ENCODE data around the gene ACOT11. TPM values are rescaled to one million over a fixed set of nuclear protein-coding genes. Genes with fewer than 3 reads are reported as not detected.

ACOT11 gene
- total RNA-seq, 2 experiments from 2014 or later, result 0.50 to 0.91 TPM

DNA sequence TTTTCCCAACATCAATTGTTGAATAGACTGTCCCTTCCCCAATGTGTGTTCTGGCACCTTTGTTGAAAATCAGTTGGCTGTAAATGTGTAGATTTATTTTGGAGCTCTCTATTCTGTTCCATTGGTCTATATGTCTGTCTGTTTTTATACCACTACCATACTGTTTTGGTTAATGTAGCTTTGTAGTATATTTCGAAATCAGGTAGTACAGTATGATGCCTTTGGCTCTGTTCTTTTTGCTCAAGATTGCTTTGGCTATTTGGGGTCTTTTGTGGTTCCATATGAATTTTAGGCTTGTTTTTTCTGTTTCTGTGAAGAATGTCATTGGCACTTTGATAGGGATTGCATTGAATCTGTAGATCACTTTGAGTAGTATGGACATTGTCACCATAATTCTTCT, 8.1 kb downstream of the ACOT11 start:
- Mint-ChIP-seq H3K4me3 (no peak overlapping the region), H3K27me3 (no peaks in the 10 kb centered on the region), H3K27ac (no peak overlapping the region), H3K4me1 (ENCODE audit: low read depth) (no peaks in the 10 kb centered on the region), H3K36me3 (ENCODE audit: low read depth) (no peaks in the 10 kb centered on the region), H3K9me3 (peaks cover 3% of the 10 kb centered on the region)
- Histone ChIP-seq H3K27ac (ENCODE audit: low read depth in 1 of 2, low read length in 2 of 2) (no peak overlapping the region), H3K9me3 (ENCODE audit: control insufficient read depth in 1 of 2, insufficient read depth in 1 of 2, low read length in 2 of 2) (no peaks in the 10 kb centered on the region), H3K27me3 (ENCODE audit: control insufficient read depth in 1 of 2, insufficient read depth in 2 of 2, low read length in 2 of 2) (peaks cover 0 to 2% of the 10 kb centered on the region in 2 experiments), H3K4me3 (ENCODE audit: low read length) (no peak overlapping the region), H3K4me1 (ENCODE audit: insufficient read depth, low read length) (no peaks in the 10 kb centered on the region), H3K36me3 (ENCODE audit: insufficient read depth, low read length) (no peaks in the 10 kb centered on the region)
- POLR2A ChIA-PET, result no interaction called here
- DNase-seq (no peak), ATAC-seq (ENCODE audit: poor library complexity) (no peak)
- CTCF ChIA-PET, result no interaction called here
- TF ChIP-seq, protein P1, sequence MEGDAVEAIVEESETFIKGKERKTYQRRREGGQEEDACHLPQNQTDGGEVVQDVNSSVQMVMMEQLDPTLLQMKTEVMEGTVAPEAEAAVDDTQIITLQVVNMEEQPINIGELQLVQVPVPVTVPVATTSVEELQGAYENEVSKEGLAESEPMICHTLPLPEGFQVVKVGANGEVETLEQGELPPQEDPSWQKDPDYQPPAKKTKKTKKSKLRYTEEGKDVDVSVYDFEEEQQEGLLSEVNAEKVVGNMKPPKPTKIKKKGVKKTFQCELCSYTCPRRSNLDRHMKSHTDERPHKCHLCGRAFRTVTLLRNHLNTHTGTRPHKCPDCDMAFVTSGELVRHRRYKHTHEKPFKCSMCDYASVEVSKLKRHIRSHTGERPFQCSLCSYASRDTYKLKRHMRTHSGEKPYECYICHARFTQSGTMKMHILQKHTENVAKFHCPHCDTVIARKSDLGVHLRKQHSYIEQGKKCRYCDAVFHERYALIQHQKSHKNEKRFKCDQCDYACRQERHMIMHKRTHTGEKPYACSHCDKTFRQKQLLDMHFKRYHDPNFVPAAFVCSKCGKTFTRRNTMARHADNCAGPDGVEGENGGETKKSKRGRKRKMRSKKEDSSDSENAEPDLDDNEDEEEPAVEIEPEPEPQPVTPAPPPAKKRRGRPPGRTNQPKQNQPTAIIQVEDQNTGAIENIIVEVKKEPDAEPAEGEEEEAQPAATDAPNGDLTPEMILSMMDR (IDR thresholded peaks at IDR 0.05), result no peak
- intact Hi-C loops (cut with DNase I, micrococcal nuclease), result no loop called here

DNA sequence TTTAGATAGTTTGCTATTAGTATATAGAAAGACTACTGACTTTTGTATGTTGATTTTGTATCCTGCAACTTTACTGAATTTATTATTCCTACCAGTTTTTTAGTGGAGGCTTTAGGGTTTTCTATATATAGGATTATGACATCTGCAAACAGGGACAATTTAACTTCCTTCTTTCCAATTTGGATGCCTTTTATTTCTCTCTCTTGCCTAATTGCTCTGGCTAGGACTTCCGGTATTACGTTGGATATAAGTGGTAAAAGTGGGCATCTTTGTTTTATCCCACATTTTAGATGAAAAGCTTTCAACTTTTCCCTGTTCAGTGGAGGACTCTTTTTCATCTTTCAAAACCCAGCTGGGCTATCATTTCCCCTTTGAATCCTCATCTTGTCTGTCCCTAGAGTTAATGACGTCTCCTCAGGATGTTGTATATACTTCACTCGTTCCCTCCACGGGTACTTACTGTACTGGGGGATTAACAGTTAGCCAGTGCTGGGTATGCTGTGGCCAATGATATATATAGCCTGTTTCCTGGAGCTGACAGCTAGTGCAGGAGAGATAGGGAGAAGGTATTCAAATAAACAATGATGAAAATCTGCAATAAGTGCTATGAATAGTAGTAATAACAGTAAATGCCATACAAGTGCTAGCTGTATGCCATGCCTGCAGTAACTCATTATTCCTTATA, 9.8 kb downstream of the ACOT11 start:
- ChIA-PET POLR2A (no interaction called here), CTCF (interaction anchor here (0.6 to 0.7 kb wide), 3 partner anchors 18 to 501 kb away, joined by 3 read pairs; no protein-coding TSS in a partner anchor)
- H3K4me1 Mint-ChIP-seq (ENCODE audit: low read depth), result no peaks in the 10 kb centered on the region

DNA sequence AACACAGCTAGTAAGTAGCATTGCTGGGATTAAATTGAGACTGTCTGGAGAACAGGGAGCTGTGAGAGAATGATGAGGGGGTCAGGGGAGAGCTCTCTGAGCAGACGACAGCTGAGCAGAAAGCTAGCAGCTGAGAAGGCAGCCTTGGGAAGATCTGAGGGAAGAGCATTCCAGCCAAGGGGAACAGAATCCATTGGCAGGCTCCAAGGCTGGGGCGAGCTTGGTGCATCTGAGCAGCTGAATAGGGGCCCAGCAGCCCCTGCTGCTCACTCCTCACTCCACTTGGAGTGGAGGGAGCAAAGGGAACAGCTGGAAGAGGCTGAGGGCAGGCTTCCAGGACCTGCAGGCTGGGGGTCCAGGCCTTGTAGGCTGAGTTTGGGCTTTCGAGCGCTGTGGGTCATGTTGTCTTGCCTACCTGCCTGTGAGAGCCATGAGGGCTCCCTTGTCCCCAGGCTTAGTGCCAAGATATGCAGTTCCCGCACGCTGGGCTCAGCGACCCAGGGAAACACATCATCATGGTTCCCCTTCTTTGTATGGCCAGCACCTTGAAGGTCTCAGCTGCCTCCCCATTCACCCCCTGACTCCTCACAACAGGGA, 10.5 kb downstream of the ACOT11 start:
- Histone ChIP-seq H3K27me3 (ENCODE audit: control insufficient read depth in 1 of 2, insufficient read depth in 2 of 2, low read length in 2 of 2) (peaks cover 0 to 2% of the 10 kb centered on the region in 2 experiments), H3K4me3 (ENCODE audit: low read length) (no peak overlapping the region), H3K36me3 (ENCODE audit: insufficient read depth, low read length) (no peaks in the 10 kb centered on the region), H3K9me3 (ENCODE audit: control insufficient read depth in 1 of 2, insufficient read depth in 1 of 2, low read length in 2 of 2) (no peaks in the 10 kb centered on the region), H3K27ac (ENCODE audit: low read depth in 1 of 2, low read length in 2 of 2) (no peak overlapping the region), H3K4me1 (ENCODE audit: insufficient read depth, low read length) (no peaks in the 10 kb centered on the region)
- peaks cover 3% of the 10 kb centered on the region for H3K9me3 Mint-ChIP-seq
- DNase-seq, result no peak
- ChIA-PET POLR2A (no interaction called here), CTCF (no interaction called here)
- no peak overlapping the region for H3K27ac Mint-ChIP-seq
- H3K27me3 Mint-ChIP-seq, result no peaks in the 10 kb centered on the region
- no peaks in the 10 kb centered on the region for H3K36me3 Mint-ChIP-seq (ENCODE audit: low read depth)
- ATAC-seq (ENCODE audit: poor library complexity), result no peak
- TF ChIP-seq, protein P1 (IDR thresholded peaks at IDR 0.05), result no peak
- H3K4me3 Mint-ChIP-seq, result no peak overlapping the region
- intact Hi-C loops (cut with DNase I, micrococcal nuclease), result no loop called here
- no peaks in the 10 kb centered on the region for H3K4me1 Mint-ChIP-seq (ENCODE audit: low read depth)

More for the DNA sequence above, 9.8 kb downstream of the ACOT11 start:
- DNase-seq (no peak), ATAC-seq (ENCODE audit: poor library complexity) (no peak)
- no peaks in the 10 kb centered on the region for H3K36me3 Mint-ChIP-seq (ENCODE audit: low read depth)
- TF ChIP-seq, protein P1 (IDR thresholded peaks at IDR 0.05), result no peak
- intact Hi-C loops (cut with DNase I, micrococcal nuclease), result no loop called here
- peaks cover 3% of the 10 kb centered on the region for H3K9me3 Mint-ChIP-seq
- Histone ChIP-seq H3K27ac (ENCODE audit: low read depth in 1 of 2, low read length in 2 of 2) (no peak overlapping the region), H3K4me1 (ENCODE audit: insufficient read depth, low read length) (no peaks in the 10 kb centered on the region), H3K27me3 (ENCODE audit: control insufficient read depth in 1 of 2, insufficient read depth in 2 of 2, low read length in 2 of 2) (peaks cover 0 to 2% of the 10 kb centered on the region in 2 experiments), H3K9me3 (ENCODE audit: control insufficient read depth in 1 of 2, insufficient read depth in 1 of 2, low read length in 2 of 2) (no peaks in the 10 kb centered on the region), H3K4me3 (ENCODE audit: low read length) (no peak overlapping the region), H3K36me3 (ENCODE audit: insufficient read depth, low read length) (no peaks in the 10 kb centered on the region)
- no peak overlapping the region for H3K4me3 Mint-ChIP-seq
- H3K27me3 Mint-ChIP-seq, result no peaks in the 10 kb centered on the region
- H3K27ac Mint-ChIP-seq, result no peak overlapping the region
